OCI-LY7 (cell line): ENCODE measurements around the gene THOC1. TPM values are rescaled to one million over a fixed set of nuclear protein-coding genes. Genes with fewer than 3 reads are reported as not detected.

ENCODE experiments used
- BruUV-seq: library from RNA; stranded (reverse); fragments of 400-500 nt; replicated peaks from 2 replicates; lab custom pipeline; 2021; lab: Mats Ljungman, UMichigan
- CTCF ChIA-PET: fragments of 300-600 bp; sonication (Branson Sonifier 250); formaldehyde crosslinking; loops from one replicate; lab custom pipeline; 2022; ENCODE audit warnings: antibody characterized with exemption; ENCODE audit not compliant: unreplicated experiment; lab: Charles Lee
- POLR2A ChIA-PET: fragments of 300-600 bp; sonication (Branson Sonifier 250); formaldehyde crosslinking; loops from one replicate; lab custom pipeline; 2022; ENCODE audit warnings: antibody characterized with exemption; lab: Charles Lee
- DNase-seq: peaks from one replicate; pipeline ENCODE4 v3.0.0-alpha.2; 2015; ENCODE audit warnings: low spot score
- H2AFZ ChIP-seq: fragments of 200-600 bp; sonication (generic), shearing (Covaris generic); 2 replicates; pipeline ENCODE4 v1.6.1; 2014; ENCODE audit warnings: mild to moderate bottlenecking, antibody characterized with exemption, low read length, moderate library complexity
- H3K27ac ChIP-seq: fragments of 200-600 bp; sonication (generic); 2 replicates; pipeline ENCODE4 v1.5.1; 2014; ENCODE audit warnings: mixed run types, low read depth, mild to moderate bottlenecking, moderate library complexity, low read length, inconsistent platforms; ENCODE audit not compliant: poor library complexity, severe bottlenecking
- H3K36me3 ChIP-seq: fragments of 200-600 bp; sonication (generic); 2 replicates; pipeline ENCODE4 v1.6.1; 2014; ENCODE audit warnings: mild to moderate bottlenecking, antibody characterized with exemption, low read length, moderate library complexity, mixed read lengths; ENCODE audit not compliant: insufficient read depth
- H3K4me1 ChIP-seq: fragments of 200-600 bp; sonication (generic); 2 replicates; pipeline ENCODE4 v1.5.1; 2014; ENCODE audit warnings: mild to moderate bottlenecking, low read length; ENCODE audit not compliant: insufficient read depth, poor library complexity, severe bottlenecking
- H3K4me2 ChIP-seq: fragments of 200-600 bp; sonication (generic); 2 replicates; pipeline ENCODE4 v1.6.1; 2014; ENCODE audit warnings: mild to moderate bottlenecking, low read length
- H3K4me3 ChIP-seq: fragments of 200-600 bp; sonication (generic); 2 replicates; pipeline ENCODE4 v1.5.1; 2014; ENCODE audit warnings: mild to moderate bottlenecking, low read depth, low read length; ENCODE audit not compliant: poor library complexity, severe bottlenecking
- H3K79me2 ChIP-seq: fragments of 200-600 bp; sonication (generic); 2 replicates; pipeline ENCODE4 v1.6.1; 2016; ENCODE audit warnings: low read depth, mild to moderate bottlenecking, low read length, moderate library complexity, mixed read lengths; ENCODE audit not compliant: insufficient read depth
- H3K9me2 ChIP-seq: fragments of 200-600 bp; sonication (generic); 2 replicates; pipeline ENCODE4 v1.6.1; 2016; ENCODE audit warnings: mild to moderate bottlenecking, low read length, mixed read lengths; ENCODE audit not compliant: insufficient read depth
- H3K9me3 ChIP-seq: fragments of 200-600 bp; sonication (generic); 2 replicates; pipeline ENCODE4 v1.6.1; 2014; ENCODE audit warnings: mild to moderate bottlenecking, mixed run types, low read length, mixed read lengths
- H4K20me1 ChIP-seq: fragments of 200-600 bp; sonication (generic); 2 replicates; pipeline ENCODE4 v1.6.1; 2014; ENCODE audit warnings: mild to moderate bottlenecking, antibody characterized with exemption, low read length, moderate library complexity, mixed read lengths; ENCODE audit not compliant: insufficient read depth
- CTCF ChIP-seq: fragments of 200-600 bp; sonication (generic); conservative IDR thresholded peaks from 2 replicates; pipeline ENCODE4 v1.5.1; 2014; ENCODE audit warnings: mild to moderate bottlenecking, antibody characterized with exemption, low read length, moderate library complexity, mixed read lengths
- EZH2phosphoT487 ChIP-seq: fragments of 200-600 bp; sonication (generic); IDR thresholded peaks from 2 replicates; pipeline ENCODE4 v1.6.1; 2018; ENCODE audit warnings: low read depth, borderline replicate concordance, mild to moderate bottlenecking, mixed run types, antibody characterized with exemption, low read length, moderate library complexity, mixed read lengths
- intact Hi-C: fragments of 100-400 bp; cut with micrococcal nuclease; formaldehyde crosslinking; loops from one replicate; pipeline ENCODE4 v1.10.0; 2022; ENCODE audit not compliant: unreplicated experiment
- total RNA-seq, 2 experiments: library from RNA; depleted of rRNA in 1 of 2; stranded (reverse); fragments of >200 nt in 1 of 2; shearing (Covaris generic) in 1 of 2; gene quantifications; 2 replicates each; pipeline ENCODE4 v1.2.3, GENCODE V29; 2014 to 2022

THOC1 gene
- total RNA-seq, 2 experiments from 2014 or later, result 70.4 to 74.6 TPM

DNA sequence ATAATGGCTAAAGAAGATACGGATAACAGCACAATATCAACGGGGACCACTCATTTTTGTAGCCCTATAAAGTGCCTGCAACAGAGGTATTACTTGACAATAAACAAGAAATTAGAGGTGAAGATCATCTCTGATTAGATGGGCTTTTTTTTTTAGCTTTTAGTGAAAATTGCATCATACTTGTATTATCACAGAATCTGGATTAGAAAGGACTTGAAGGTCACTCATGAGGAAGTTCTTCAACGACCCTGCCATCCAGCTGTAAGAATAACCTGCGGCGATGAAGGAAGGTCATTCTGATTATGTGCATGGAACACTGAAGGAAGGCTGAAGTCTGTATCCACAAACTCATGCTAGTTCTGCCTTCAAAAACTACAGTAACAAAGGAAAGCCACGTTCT is 40.5 kb downstream of the THOC1 start:
- BruUV-seq, result no TSS peak
- no peak for DNase-seq
- no peak for TF ChIP-seq CTCF
- no peak for TF ChIP-seq EZH2phosphoT487
- H3K4me1 ChIP-seq, result no peaks in the 10 kb centered on the region
- no peak overlapping the region for H3K27ac ChIP-seq
- H3K36me3 ChIP-seq, result peaks cover 76% of the 10 kb centered on the region
- H3K4me3 ChIP-seq, result no peak overlapping the region
- no peaks in the 10 kb centered on the region for H4K20me1 ChIP-seq
- H3K9me2 ChIP-seq, result no peaks in the 10 kb centered on the region
- intact Hi-C loops, result loop anchor here (10.0 kb wide), 1 partner anchor 47 kb away; no protein-coding TSS in a partner anchor
- CTCF ChIA-PET, result no interaction called here
- no peak overlapping the region for H3K4me2 ChIP-seq
- H3K9me3 ChIP-seq, result no peaks in the 10 kb centered on the region
- H2AFZ ChIP-seq, result no peak overlapping the region
- POLR2A ChIA-PET, result interaction anchor here (0.5 to 1.2 kb wide), 2 partner anchors 35 to 91 kb away, joined by 3 to 4 read pairs; no protein-coding TSS in a partner anchor
- no peaks in the 10 kb centered on the region for H3K79me2 ChIP-seq

DNA sequence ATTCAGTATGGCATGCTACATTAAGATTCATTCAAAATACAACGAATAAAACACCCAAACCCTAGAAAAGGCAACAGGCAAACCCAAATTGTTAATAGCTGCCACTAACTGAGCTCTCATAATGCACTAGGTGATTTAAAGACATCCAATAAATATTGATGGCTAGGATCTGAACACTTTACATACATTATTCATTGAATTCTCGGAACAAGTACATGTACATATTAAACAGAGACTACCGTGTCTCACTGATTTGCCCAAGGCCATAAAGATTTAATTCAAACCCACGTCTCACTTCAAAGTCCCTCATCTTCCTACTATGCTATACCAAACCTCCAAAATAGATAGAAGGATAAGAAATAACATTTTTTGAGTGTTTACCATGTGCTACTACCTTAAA is 42.1 kb downstream of the THOC1 start:
- no peak overlapping the region for H3K27ac ChIP-seq
- H3K4me2 ChIP-seq, result no peak overlapping the region
- no peaks in the 10 kb centered on the region for H3K9me3 ChIP-seq
- no peaks in the 10 kb centered on the region for H3K4me1 ChIP-seq
- ChIA-PET CTCF (no interaction called here), POLR2A (interaction anchor here (0.6 to 1.8 kb wide), 3 partner anchors 11 to 45 kb away, joined by 3 to 6 read pairs (median 4); no protein-coding TSS in a partner anchor)
- H4K20me1 ChIP-seq, result no peaks in the 10 kb centered on the region
- H3K79me2 ChIP-seq, result no peaks in the 10 kb centered on the region
- no peak for DNase-seq
- H3K4me3 ChIP-seq, result no peak overlapping the region
- H2AFZ ChIP-seq, result no peak overlapping the region
- no peaks in the 10 kb centered on the region for H3K9me2 ChIP-seq
- BruUV-seq, result no TSS peak
- no peak for TF ChIP-seq CTCF
- TF ChIP-seq EZH2phosphoT487, result no peak
- intact Hi-C loops, result loop anchor here (10.0 kb wide), 1 partner anchor 49 kb away; no protein-coding TSS in a partner anchor
- peaks cover 83% of the 10 kb centered on the region for H3K36me3 ChIP-seq

GRCh38 chr18:220708-221107 is 47.1 kb downstream of the THOC1 start:
- Histone ChIP-seq H2AFZ (no peak overlapping the region), H4K20me1 (no peaks in the 10 kb centered on the region), H3K9me2 (no peaks in the 10 kb centered on the region), H3K4me3 (no peak overlapping the region), H3K36me3 (peaks cover 88% of the 10 kb centered on the region), H3K27ac (no peak overlapping the region), H3K9me3 (peaks cover 7% of the 10 kb centered on the region; the same call in 1 of the 2 replicates), H3K4me2 (no peak overlapping the region), H3K4me1 (no peaks in the 10 kb centered on the region), H3K79me2 (no peaks in the 10 kb centered on the region)
- ChIA-PET POLR2A (interaction anchor here (0.9 kb wide), 1 partner anchor 10 kb away, joined by 4 read pairs; no protein-coding TSS in a partner anchor), CTCF (no interaction called here)
- TF ChIP-seq CTCF (no peak), EZH2phosphoT487 (no peak)
- no peak for DNase-seq
- BruUV-seq, result no TSS peak
- intact Hi-C loops, result loop anchor here (10.0 kb wide), 1 partner anchor 54 kb away; no protein-coding TSS in a partner anchor
